SU-DHL-6 (cell line): Measurements from ENCODE around the gene MED4.

ENCODE experiments used
- H2AFZ ChIP-seq: fragments of 200-600 bp; sonication (generic); 2 replicates; pipeline ENCODE4 v1.6.1; 2014; ENCODE audit warnings: low read depth, mild to moderate bottlenecking, moderate library complexity, mixed read lengths, antibody characterized with exemption, low read length; ENCODE audit not compliant: severe bottlenecking
- H3F3A ChIP-seq: fragments of 200-600 bp; shearing (Covaris generic); 2 replicates; pipeline ENCODE4 v1.6.0; 2016; ENCODE audit warnings: antibody characterized with exemption, mild to moderate bottlenecking; ENCODE audit not compliant: insufficient read depth
- H3K27ac ChIP-seq: fragments of 200-600 bp; sonication (generic); 2 replicates; pipeline ENCODE4 v1.5.1; 2016; ENCODE audit warnings: low read depth, mild to moderate bottlenecking, low read length, moderate library complexity, mixed read lengths
- H3K27me3 ChIP-seq: fragments of 200-600 bp; sonication (generic), shearing (Covaris generic); 2 replicates; pipeline ENCODE4 v1.6.0; 2014; ENCODE audit warnings: mild to moderate bottlenecking, low read length
- H3K36me3 ChIP-seq: fragments of 200-600 bp; sonication (generic); 2 replicates; pipeline ENCODE4 v1.6.1; 2014; ENCODE audit warnings: mild to moderate bottlenecking, low read length, mixed read lengths
- H3K4me2 ChIP-seq: fragments of 300-600, 200-600 bp; shearing (Covaris generic), sonication (generic); 2 replicates; pipeline ENCODE4 v1.6.0; 2014; ENCODE audit warnings: low read length, low read depth, mild to moderate bottlenecking; ENCODE audit not compliant: poor library complexity, severe bottlenecking
- H3K4me3 ChIP-seq: fragments of 200-600 bp; sonication (generic); 2 replicates; pipeline ENCODE4 v1.5.1; 2014; ENCODE audit warnings: antibody characterized with exemption, low read length, mild to moderate bottlenecking, mixed read lengths; ENCODE audit not compliant: insufficient read depth, poor library complexity, severe bottlenecking
- H3K79me2 ChIP-seq: fragments of 200-600 bp; sonication (generic); 2 replicates; pipeline ENCODE4 v1.6.1; 2014; ENCODE audit warnings: mild to moderate bottlenecking, low read length, moderate library complexity; ENCODE audit not compliant: insufficient read depth
- H3K9ac ChIP-seq: fragments of 200-600 bp; sonication (generic); 2 replicates; pipeline ENCODE4 v1.7.0; 2014; ENCODE audit warnings: mild to moderate bottlenecking, low read length
- H3K9me2 ChIP-seq: fragments of 200-600 bp; sonication (generic); replicated peaks from 2 replicates; pipeline ENCODE4 v1.6.1; 2014; ENCODE audit warnings: low read length; ENCODE audit not compliant: insufficient read depth
- H3K9me3 ChIP-seq: fragments of 200-600 bp; sonication (generic); 2 replicates; pipeline ENCODE4 v1.6.1; 2014; ENCODE audit warnings: low read length, mixed read lengths; ENCODE audit not compliant: insufficient read depth
- H4K20me1 ChIP-seq: fragments of 200-600 bp; sonication (generic); 2 replicates; pipeline ENCODE4 v1.6.1; 2014; ENCODE audit warnings: low read depth, mild to moderate bottlenecking, antibody characterized with exemption, low read length, moderate library complexity, mixed read lengths
- CTCF ChIP-seq: fragments of 200-600 bp; sonication (generic); IDR thresholded peaks from one replicate; pipeline ENCODE4 v1.5.1; 2017; ENCODE audit warnings: antibody characterized with exemption, mild to moderate bottlenecking, low read length, moderate library complexity; ENCODE audit not compliant: insufficient read depth, poor library complexity, severe bottlenecking
- EZH2phosphoT487 ChIP-seq: fragments of 200-600 bp; sonication (generic), shearing (Covaris generic); conservative IDR thresholded peaks from 2 replicates; pipeline ENCODE4 v1.6.1; 2018; ENCODE audit warnings: mild to moderate bottlenecking, antibody characterized with exemption, low read length, moderate library complexity, mixed read lengths

The MED4 gene

GRCh38 chr13:48037346-48038173 is 57.3 kb downstream of the MED4 start, which contains the start of gene NUDT15:
NUDT15 (plus strand) TSS chr13:48037726; CDS start chr13:48037747, 21 bp downstream.
- Histone ChIP-seq H3K27ac (peak within 1 kb of the TSS; percentile 89), H3K4me2 (peak within 1 kb of the TSS; percentile 96), H3K4me3 (peak within 1 kb of the TSS; percentile 72), H3F3A (peaks cover 33% of the 10 kb centered on the region), H3K27me3 (no peaks in the 10 kb centered on the region), H3K9me3 (peaks cover 8% of the 10 kb centered on the region; the same call in 1 of the 2 replicates), H3K9ac (peak within 1 kb of the TSS; percentile 73), H3K36me3 (peaks cover 27% of the 10 kb centered on the region), H4K20me1 (no peaks in the 10 kb centered on the region), H2AFZ (peak within 1 kb of the TSS; percentile 65), H3K9me2 (no peaks in the 10 kb centered on the region), H3K79me2 (peaks cover 26% of the 10 kb centered on the region)
- TF ChIP-seq EZH2phosphoT487 (no peak), CTCF (peak; percentile 86)

- Histone ChIP-seq H3K79me2 (0 out of 2 replicates have a peak, but pooled peaks cover 6% of the 10 kb centered on the region), H3K27me3 (no peaks in the 10 kb centered on the region), H3K36me3 (peaks cover 22% of the 10 kb centered on the region), H3K9me2 (no peaks in the 10 kb centered on the region), H3K27ac (no peak overlapping the region), H4K20me1 (no peaks in the 10 kb centered on the region), H3K9me3 (peaks cover 24% of the 10 kb centered on the region; the same call in 1 of the 2 replicates), H3K4me3 (no peak overlapping the region), H3F3A (no peaks in the 10 kb centered on the region), H2AFZ (no peak overlapping the region), H3K4me2 (no peak overlapping the region), H3K9ac (no peak overlapping the region)
- TF ChIP-seq CTCF, result no peak
- TF ChIP-seq EZH2phosphoT487, result no peak
Observed at GRCh38 chr13:48029859-48030258, 65.0 kb downstream of the MED4 start.

GRCh38 chr13:48028066-48028465 is 66.8 kb downstream of the MED4 start:
- H3K27ac ChIP-seq, result no peak overlapping the region
- H2AFZ ChIP-seq, result no peak overlapping the region
- H3K4me3 ChIP-seq, result no peak overlapping the region
- 0 out of 2 replicates have a peak, but pooled peaks cover 6% of the 10 kb centered on the region for H3K79me2 ChIP-seq
- no peaks in the 10 kb centered on the region for H3K9me2 ChIP-seq
- H3K4me2 ChIP-seq, result no peak overlapping the region
- H4K20me1 ChIP-seq, result no peaks in the 10 kb centered on the region
- H3K27me3 ChIP-seq, result no peaks in the 10 kb centered on the region
- H3K9me3 ChIP-seq, result peaks cover 19% of the 10 kb centered on the region; the same call in 1 of the 2 replicates
- H3F3A ChIP-seq, result no peaks in the 10 kb centered on the region
- peaks cover 13% of the 10 kb centered on the region for H3K36me3 ChIP-seq
- TF ChIP-seq CTCF (no peak), EZH2phosphoT487 (no peak)
- no peak overlapping the region for H3K9ac ChIP-seq
